Measurements from ENCODE around the gene ATP5MC2.

The ATP5MC2 gene

DNA sequence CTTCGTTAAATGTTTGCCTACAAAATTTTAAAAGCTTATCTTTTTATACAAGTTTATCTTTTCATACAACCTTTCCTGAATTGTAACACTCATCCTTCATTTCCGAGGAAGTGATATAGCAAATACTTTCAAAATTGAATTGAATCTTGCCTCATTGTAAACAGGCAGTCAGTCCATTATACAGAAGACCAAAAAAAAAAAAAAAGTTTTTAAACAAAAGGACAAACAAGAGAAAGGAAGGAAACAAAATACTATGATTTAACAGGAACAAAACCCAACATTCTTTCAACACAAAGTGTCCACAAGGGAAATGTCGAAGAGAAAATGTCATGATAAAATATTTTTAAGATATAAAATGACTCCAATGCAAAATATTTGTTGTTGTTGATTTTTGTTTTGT, 58.2 kb downstream of the ATP5MC2 start:
- no peak for DNase-seq (ENCODE audit: low read depth)
- no peak overlapping the region for H3K4me3 ChIP-seq (replicated peaks; ENCODE audit: low read depth, low read length)
- TF ChIP-seq, protein P1, sequence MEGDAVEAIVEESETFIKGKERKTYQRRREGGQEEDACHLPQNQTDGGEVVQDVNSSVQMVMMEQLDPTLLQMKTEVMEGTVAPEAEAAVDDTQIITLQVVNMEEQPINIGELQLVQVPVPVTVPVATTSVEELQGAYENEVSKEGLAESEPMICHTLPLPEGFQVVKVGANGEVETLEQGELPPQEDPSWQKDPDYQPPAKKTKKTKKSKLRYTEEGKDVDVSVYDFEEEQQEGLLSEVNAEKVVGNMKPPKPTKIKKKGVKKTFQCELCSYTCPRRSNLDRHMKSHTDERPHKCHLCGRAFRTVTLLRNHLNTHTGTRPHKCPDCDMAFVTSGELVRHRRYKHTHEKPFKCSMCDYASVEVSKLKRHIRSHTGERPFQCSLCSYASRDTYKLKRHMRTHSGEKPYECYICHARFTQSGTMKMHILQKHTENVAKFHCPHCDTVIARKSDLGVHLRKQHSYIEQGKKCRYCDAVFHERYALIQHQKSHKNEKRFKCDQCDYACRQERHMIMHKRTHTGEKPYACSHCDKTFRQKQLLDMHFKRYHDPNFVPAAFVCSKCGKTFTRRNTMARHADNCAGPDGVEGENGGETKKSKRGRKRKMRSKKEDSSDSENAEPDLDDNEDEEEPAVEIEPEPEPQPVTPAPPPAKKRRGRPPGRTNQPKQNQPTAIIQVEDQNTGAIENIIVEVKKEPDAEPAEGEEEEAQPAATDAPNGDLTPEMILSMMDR (IDR thresholded peaks at IDR 0.05; ENCODE audit: low read length, missing control alignments), result no peak

DNA sequence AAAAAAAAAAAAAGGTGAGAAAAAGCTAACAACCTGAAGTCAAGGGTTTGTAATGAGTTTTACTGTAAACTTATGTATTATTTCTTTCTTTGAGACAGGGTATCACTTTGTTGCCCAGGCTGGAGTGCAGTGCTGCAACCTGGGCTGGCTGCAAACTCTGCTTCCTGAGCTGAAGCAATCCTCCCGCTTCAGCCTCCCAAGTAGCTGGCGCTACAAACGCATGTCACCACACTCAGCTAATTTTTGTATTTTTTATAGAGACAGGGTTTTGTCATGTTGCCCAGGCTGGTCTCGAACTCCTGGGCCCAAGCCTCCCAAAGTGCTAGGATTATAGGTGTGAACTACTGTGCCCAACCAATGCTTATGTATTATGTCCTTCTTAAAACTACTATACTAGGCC, 58.9 kb downstream of the ATP5MC2 start:
- TF ChIP-seq, protein P1 (IDR thresholded peaks at IDR 0.05; ENCODE audit: low read length, missing control alignments), result no peak
- no peak for DNase-seq (ENCODE audit: low read depth)
- H3K4me3 ChIP-seq (replicated peaks; ENCODE audit: low read depth, low read length), result no peak overlapping the region
